Retinal pigment epithelial cell (primary cell): ENCODE results near the gene PDE2A.

Source experiments
- DNase-seq: peaks from one replicate; pipeline ENCODE4 v3.0.0-alpha.2; 2010; ENCODE audit warnings: low read depth
- H3K4me3 ChIP-seq: 2 replicates; pipeline ENCODE4 v1.5.1; 2011; ENCODE audit warnings: mild to moderate bottlenecking, low read length, control low read depth, moderate library complexity
- CTCF ChIP-seq: conservative IDR thresholded peaks from 2 replicates; pipeline ENCODE4 v1.5.1; 2011; ENCODE audit warnings: low read depth, low read length, control low read depth, inconsistent platforms

PDE2A gene

GRCh38 chr11:72705442-72706365 is 31.5 kb upstream of the PDE2A start:
- no peak overlapping the region for H3K4me3 ChIP-seq
- DNase-seq: no peak
- TF ChIP-seq CTCF: no peak

- DNase-seq: no peak
- H3K4me3 ChIP-seq: no peak overlapping the region
- no peak for TF ChIP-seq CTCF
Observed at GRCh38 chr11:72704783-72705265, 30.6 kb upstream of the PDE2A start.

- DNase-seq: no peak
- TF ChIP-seq CTCF: peak; percentile 11
Observed at GRCh38 chr11:72704028-72704782, 30.0 kb upstream of the PDE2A start.

GRCh38 chr11:72703267-72704008 is 29.2 kb upstream of the PDE2A start:
- no peak for DNase-seq
- no peak overlapping the region for H3K4me3 ChIP-seq
- no peak for TF ChIP-seq CTCF

More at GRCh38 chr11:72704028-72704782, 30.0 kb upstream of the PDE2A start:
- no peak overlapping the region for H3K4me3 ChIP-seq

- H3K4me3 ChIP-seq: no peak overlapping the region
- DNase-seq: no peak
- no peak for TF ChIP-seq CTCF
Observed at GRCh38 chr11:72702577-72703241, 28.5 kb upstream of the PDE2A start.

- no peak overlapping the region for H3K4me3 ChIP-seq
- DNase-seq: no peak
- no peak for TF ChIP-seq CTCF
Observed at GRCh38 chr11:72702096-72702495, 27.9 kb upstream of the PDE2A start.
